Pancreas (tissue), 10 donors: Measurements from ENCODE around the gene CTNNAL1. TPM values are rescaled to one million over a fixed set of nuclear protein-coding genes. Genes with fewer than 3 reads are reported as not detected.
"Not testable (repeated sequence)": the region's sequence is repeated elsewhere in the genome, so short reads cannot be mapped to it uniquely, and the experiment has no call there.

Source experiments
- ATAC-seq, 4 donors: fragments of 200-7000 bp; cut with Tn5 transposase; one replicate each; pipeline versions ENCODE4 v1.8.0 to v1.9.1; 2020; ENCODE audit warnings: mild to moderate bottlenecking in 4 of 4, moderate library complexity in 4 of 4
- DNase-seq, 6 donors: peaks; one replicate each; pipeline ENCODE4 v3.0.0-alpha.2; 2020
- FAIRE-seq: peaks from 2 replicates; lab custom pipeline; 2012; peaks lifted over from hg19 to GRCh38; lab: Jason Lieb, UNC
- H3K27ac ChIP-seq, 4 donors: fragments of 200-600 bp; sonication (generic); 1 replicate in 3 of 4; 2 replicates in 1 of 4; pipeline versions ENCODE4 v1.5.0 to v1.8.0; 2020
- H3K27me3 ChIP-seq, 4 donors: fragments of 200-600 bp; one replicate each; pipeline ENCODE4 v1.8.0; 2021
- H3K36me3 ChIP-seq, 3 donors: fragments of 200-600 bp; sonication (generic) in 1 of 3; one replicate each; pipeline versions ENCODE4 v1.5.0 to v1.8.0; 2020 to 2021
- H3K4me1 ChIP-seq, 3 donors: fragments of 200-600 bp; one replicate each; pipeline ENCODE4 v1.8.0; 2021
- H3K4me3 ChIP-seq, 4 donors: fragments of 200-600 bp; sonication (generic) in 2 of 4; one replicate each; pipeline versions ENCODE4 v1.5.0 to v1.8.0; 2020 to 2021
- H3K9me3 ChIP-seq, 4 donors: fragments of 200-600 bp; one replicate each; pipeline ENCODE4 v1.8.0; 2021
- CTCF ChIP-seq, 4 donors: fragments of 200-600 bp; sonication (generic) in 3 of 4; IDR thresholded peaks; one replicate each; pipeline versions ENCODE4 v1.5.0 to v1.8.0; 2021; ENCODE audit warnings: antibody characterized with exemption in 4 of 4
- WGBS, 2 donors: extraction: QIAGEN DNeasy Blood & Tissue Kit; methylation state at CpG; one replicate each; pipeline ENCODE4 v1.1.7; 2013; 5-methylcytosine and 5-hydroxymethylcytosine counted together
- intact Hi-C, 3 donors: fragments of 100-400 bp; cut with DNase I; formaldehyde crosslinking; loops; one replicate each; pipeline versions ENCODE4 v1.11.1 to v1.14.2; 2022
- polyA plus RNA-seq, 2 donors: library from polyadenylated mRNA; stranded (reverse); fragments of 200-250 nt; gene quantifications; one replicate each; pipeline ENCODE4 v1.2.3, GENCODE V29; 2013
- total RNA-seq, 6 donors: library from RNA; stranded (reverse); fragmentation: NEBNext Ultra II Directional in 4 of 6; extraction: Animal tissue kit (Norgen Biotek cat#: 25700) in 4 of 6; gene quantifications; one replicate each; pipeline versions ENCODE4 v1.2.1 to v1.2.4, GENCODE V29; 2021 to 2023
- donor health status: healthy with polysubstance abuse.
- donor health status: DM: no; HTN: no; CAD: no; lungs with moderate emphysema.
- donor health status: DM: no; HTN: no; CAD: no.
- donor health status: control.
- donor health status: control.
- donor health status: Bipolar disorder and iron deficiency.
- donor health status: DM: yes; HTN: yes; CAD: no.
- donor health status: DM: no; HTN: no; CAD: no.
- donor health status: DM: no; HTN: no; CAD: no.
- donor health status: DM: yes; HTN: yes; CAD: no.

CTNNAL1 gene
- total and polyA plus RNA-seq, 8 donors, result 8.8 to 29.7 (median 16.6) TPM

- Histone ChIP-seq H3K9me3 (no peaks in the 10 kb centered on the region), H3K27ac (no peak overlapping the region), H3K36me3 (peaks cover 0 to 34% (median 28%) of the 10 kb centered on the region in 3 donors), H3K4me1 (no peaks in the 10 kb centered on the region), H3K27me3 (no peaks in the 10 kb centered on the region), H3K4me3 (no peak overlapping the region)
- TF ChIP-seq CTCF (IDR thresholded peaks at IDR 0.05), result no peak
- ATAC-seq (no peak), FAIRE-seq (no peak), DNase-seq (no peak)
- intact Hi-C loops, result no loop called here
- WGBS, 2 donors, result 63 to 69% methylated on average over 2 of the region's 2 CpGs
Measured at GRCh38 chr9:108905494-108905893, 107.8 kb downstream of the CTNNAL1 start.

DNA sequence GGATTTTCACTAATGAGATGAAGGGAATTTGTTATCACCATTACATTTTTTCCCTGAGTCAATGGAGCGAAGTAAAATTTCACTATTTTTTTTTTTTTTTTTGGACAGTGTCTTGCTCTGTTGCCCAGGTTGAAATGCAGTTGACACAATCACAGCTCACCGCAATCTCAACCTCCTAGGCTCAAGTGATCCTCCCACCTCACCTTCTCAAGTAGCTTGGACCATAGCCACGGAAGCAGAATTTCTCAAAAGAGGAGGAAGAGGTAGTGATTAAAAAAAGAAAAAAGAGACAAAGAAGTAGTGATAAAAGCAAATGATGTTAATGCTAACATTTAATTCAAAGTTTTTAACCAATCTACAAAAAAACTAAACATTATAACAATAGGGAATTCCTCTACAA, 109.1 kb downstream of the CTNNAL1 start:
- FAIRE-seq (no peak), ATAC-seq (no peak), DNase-seq (no peak)
- TF ChIP-seq CTCF (IDR thresholded peaks at IDR 0.05), result no peak
- Histone ChIP-seq H3K27ac (no peak overlapping the region), H3K27me3 (no peaks in the 10 kb centered on the region), H3K36me3 (peaks cover 0 to 36% (median 31%) of the 10 kb centered on the region in 3 donors), H3K4me1 (no peaks in the 10 kb centered on the region), H3K4me3 (no peak overlapping the region), H3K9me3 (no peaks in the 10 kb centered on the region)
- intact Hi-C loops, result no loop called here
- 93 to 97% methylated on average over 3 of the region's 3 CpGs for WGBS, 2 donors

- DNase-seq (no peak), FAIRE-seq (no peak), ATAC-seq (no peak)
- intact Hi-C loops, result no loop called here
- Histone ChIP-seq H3K4me3 (no peak overlapping the region), H3K36me3 (peaks cover 0 to 36% (median 27%) of the 10 kb centered on the region in 3 donors), H3K9me3 (no peaks in the 10 kb centered on the region), H3K27ac (no peak overlapping the region), H3K4me1 (no peaks in the 10 kb centered on the region), H3K27me3 (no peaks in the 10 kb centered on the region)
- TF ChIP-seq CTCF (IDR thresholded peaks at IDR 0.05), result no peak
- 73 to 80% methylated on average over 2 of the region's 2 CpGs for WGBS, 2 donors
Measured at GRCh38 chr9:108903420-108904103, 109.7 kb downstream of the CTNNAL1 start.

DNA sequence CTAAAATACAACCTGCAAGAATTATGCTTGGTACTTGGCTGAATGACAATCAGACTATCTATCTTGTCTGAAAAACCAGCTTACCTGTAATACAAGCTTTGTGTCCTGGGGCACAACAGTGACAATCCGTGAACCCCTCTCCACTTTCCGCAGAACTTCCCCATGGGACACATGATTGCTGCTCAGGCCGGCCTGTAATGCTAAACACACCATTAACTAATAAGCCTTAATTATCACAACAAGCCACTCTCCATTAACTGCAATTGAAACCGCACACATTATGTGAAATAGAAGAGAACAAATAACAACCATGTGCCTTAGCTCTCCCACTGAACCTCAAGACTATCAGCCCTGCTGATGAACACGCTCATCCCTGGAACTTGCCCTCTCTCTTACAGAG, 113.1 kb downstream of the CTNNAL1 start:
- DNase-seq (no peak), ATAC-seq (no peak), FAIRE-seq (no peak)
- no peak for TF ChIP-seq CTCF (IDR thresholded peaks at IDR 0.05)
- Histone ChIP-seq H3K9me3 (no peaks in the 10 kb centered on the region), H3K27me3 (no peaks in the 10 kb centered on the region), H3K36me3 (peaks cover 0 to 41% (median 11%) of the 10 kb centered on the region in 3 donors), H3K4me1 (no peaks in the 10 kb centered on the region), H3K4me3 (no peak overlapping the region), H3K27ac (no peak overlapping the region)
- WGBS, 2 donors, result 85 to 92% methylated on average over 5 of the region's 5 CpGs
- intact Hi-C loops, result no loop called here

DNA sequence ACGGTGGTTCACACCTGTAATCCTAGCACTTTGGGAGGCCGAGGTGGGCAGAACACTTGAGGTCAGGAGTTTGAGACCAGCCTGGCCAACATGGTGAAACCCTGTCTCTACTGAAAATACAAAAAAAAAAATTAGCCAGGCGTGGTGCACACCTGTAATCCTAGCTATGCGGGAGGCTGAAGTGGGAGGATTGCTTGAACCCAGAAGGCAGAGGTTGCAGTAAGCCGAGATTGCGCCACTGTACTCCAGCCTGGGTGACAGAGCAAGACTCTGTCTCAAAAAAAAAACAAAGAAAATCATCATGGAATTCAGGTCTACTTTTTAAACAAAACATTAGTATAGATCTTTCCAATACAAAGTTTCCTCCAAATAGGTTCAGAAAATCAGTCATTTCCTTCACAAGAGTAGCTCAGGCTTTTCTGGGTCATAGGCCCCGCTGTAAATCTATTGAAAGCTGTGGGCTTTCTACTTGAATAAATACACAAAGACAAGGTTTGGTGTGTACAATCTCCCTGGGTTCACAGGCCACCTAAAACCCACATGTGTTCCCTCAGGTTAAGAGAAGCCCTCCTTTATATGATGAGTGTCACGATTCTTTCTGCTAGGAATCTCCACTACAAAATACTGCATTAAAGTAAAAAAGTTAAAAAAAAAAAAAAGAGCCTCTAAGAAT, 114.1 kb downstream of the CTNNAL1 start:
- intact Hi-C loops, result not testable (repeated sequence)

More for the DNA sequence above, 114.1 kb downstream of the CTNNAL1 start:
- peaks cover 0 to 41% (median 6%) of the 10 kb centered on the region in 3 donors for H3K36me3 ChIP-seq
- not testable (repeated sequence) for H3K4me1 ChIP-seq, DNase-seq, H3K27me3 ChIP-seq, ATAC-seq, FAIRE-seq, H3K4me3 ChIP-seq, H3K27ac ChIP-seq, H3K9me3 ChIP-seq
- 94 to 95% methylated on average over 8 of the region's 8 CpGs for WGBS, 2 donors
